ENCODE data around the gene SGCD.

- TF ChIP-seq POLR2AphosphoS5 (IDR thresholded peaks at IDR 0.05; ENCODE audit: low read depth, low read length) (no peak), POLR2A (IDR thresholded peaks at IDR 0.05; ENCODE audit: low read depth, low read length) (no peak), TAF1 (IDR thresholded peaks at IDR 0.05; ENCODE audit: low read depth, low read length) (no peak)
Measured at GRCh38 chr5:156471893-156472292, 144.9 kb downstream of the SGCD start.

All from GM12891 (cell line).